GM23338 (cell line): ENCODE data around the gene RPLP1. TPM values are rescaled to one million over a fixed set of nuclear protein-coding genes. Genes with fewer than 3 reads are reported as not detected.

Experiments
- ATAC-seq: fragments of 200-7000 bp; cut with Tn5 transposase; 3 replicates; pipeline ENCODE4 v1.9.1; 2020
- DNase-seq: peaks from one replicate; pipeline ENCODE4 v3.0.0-alpha.2; 2015; ENCODE audit warnings: low spot score
- H2AFZ ChIP-seq: fragments of 200-600 bp; sonication (generic); 2 replicates; pipeline ENCODE4 v1.8.0; 2016; ENCODE audit warnings: antibody characterized with exemption, mild to moderate bottlenecking, moderate library complexity
- H3F3A ChIP-seq: fragments of 200-600 bp; sonication (generic); replicated peaks from 2 replicates; pipeline ENCODE4 v1.8.0; 2017; ENCODE audit warnings: antibody characterized with exemption, mixed run types, low read depth
- H3K27ac ChIP-seq: fragments of 200-600 bp; sonication (generic); 2 replicates; pipeline ENCODE4 v1.6.1; 2016; ENCODE audit warnings: low read depth
- H3K27me3 ChIP-seq: fragments of 200-600 bp; sonication (generic); 2 replicates; pipeline ENCODE4 v1.8.0; 2016; ENCODE audit warnings: mild to moderate bottlenecking, mixed run types, moderate library complexity; ENCODE audit not compliant: insufficient read depth
- H3K36me3 ChIP-seq: fragments of 200-600 bp; sonication (generic); 2 replicates; pipeline ENCODE4 v1.8.0; 2016; ENCODE audit warnings: mild to moderate bottlenecking; ENCODE audit not compliant: insufficient read depth
- H3K4me1 ChIP-seq: fragments of 200-600 bp; sonication (generic); 2 replicates; pipeline ENCODE4 v1.8.0; 2016; ENCODE audit warnings: mild to moderate bottlenecking, moderate library complexity; ENCODE audit not compliant: insufficient read depth
- H3K4me2 ChIP-seq: fragments of 200-600 bp; sonication (generic); 2 replicates; pipeline ENCODE4 v1.7.1; 2017; ENCODE audit warnings: mixed run types
- H3K4me3 ChIP-seq: fragments of 200-600 bp; sonication (generic); 2 replicates; pipeline ENCODE4 v1.6.1; 2016; ENCODE audit warnings: mixed run types
- H3K79me2 ChIP-seq: fragments of 200-600 bp; sonication (generic); replicated peaks from 2 replicates; pipeline ENCODE4 v1.8.0; 2017; ENCODE audit warnings: mild to moderate bottlenecking; ENCODE audit not compliant: insufficient read depth
- H3K9me2 ChIP-seq: fragments of 200-600 bp; sonication (generic); 2 replicates; pipeline ENCODE4 v1.8.0; 2017; ENCODE audit not compliant: insufficient read depth
- H4K20me1 ChIP-seq: fragments of 200-600 bp; sonication (generic); replicated peaks from 2 replicates; pipeline ENCODE4 v1.8.0; 2017; ENCODE audit warnings: mild to moderate bottlenecking; ENCODE audit not compliant: insufficient read depth
- H3K27ac Mint-ChIP-seq: 2 replicates; pipeline ENCODE4 v1.8.0; 2020; ENCODE audit warnings: inconsistent platforms, mild to moderate bottlenecking, moderate library complexity, mixed read lengths
- H3K27me3 Mint-ChIP-seq: 3 replicates; pipeline ENCODE4 v1.8.0; 2022; ENCODE audit warnings: low read depth, mild to moderate bottlenecking, moderate library complexity, mixed read lengths, inconsistent platforms; ENCODE audit not compliant: insufficient read depth, poor library complexity
- H3K36me3 Mint-ChIP-seq: 3 replicates; pipeline ENCODE4 v1.8.0; 2021; ENCODE audit warnings: low read depth, mild to moderate bottlenecking, inconsistent platforms, moderate library complexity, mixed read lengths
- H3K4me1 Mint-ChIP-seq: 3 replicates; pipeline ENCODE4 v1.8.0; 2020; ENCODE audit warnings: mild to moderate bottlenecking, inconsistent platforms, mixed read lengths
- H3K4me3 Mint-ChIP-seq: 3 replicates; pipeline ENCODE4 v1.8.0; 2021; ENCODE audit warnings: moderate library complexity, mild to moderate bottlenecking, inconsistent platforms, mixed read lengths
- H3K9me3 Mint-ChIP-seq: 3 replicates; pipeline ENCODE4 v1.8.0; 2020; ENCODE audit warnings: moderate library complexity, mild to moderate bottlenecking, inconsistent platforms, mixed read lengths
- CREB1 ChIP-seq: fragments of 250-450 bp; sonication (Bioruptor Pico); IDR thresholded peaks from 2 replicates; pipeline ENCODE4 v1.5.0; 2020; ENCODE audit warnings: low read depth, mild to moderate bottlenecking, moderate library complexity
- CTCF ChIP-seq, 2 experiments: fragments of 200-600 bp in 1 of 2; sonication (generic) in 1 of 2; conservative IDR thresholded peaks; 2 replicates each; pipeline versions ENCODE4 v1.5.1 to v1.6.1; 2016 to 2017; ENCODE audit warnings: antibody characterized with exemption in 2 of 2, low read depth in 2 of 2, mild to moderate bottlenecking in 2 of 2, moderate library complexity in 1 of 2
- ETS1 ChIP-seq: IDR thresholded peaks from 2 replicates; pipeline ENCODE4 v1.6.1; 2016; ENCODE audit warnings: antibody characterized with exemption
- EZH2 ChIP-seq: fragments of 200-600 bp; sonication (generic); IDR thresholded peaks from one replicate; pipeline ENCODE4 v1.8.0; 2017; ENCODE audit warnings: antibody characterized with exemption, mild to moderate bottlenecking, low read depth; ENCODE audit not compliant: unreplicated experiment
- EZH2phosphoT487 ChIP-seq: fragments of 200-600 bp; sonication (generic); IDR thresholded peaks from one replicate; pipeline ENCODE4 v1.8.1; 2018; ENCODE audit warnings: antibody characterized with exemption; ENCODE audit not compliant: unreplicated experiment
- JUNB ChIP-seq: IDR thresholded peaks from one replicate; pipeline ENCODE4 v1.6.1; 2016; ENCODE audit warnings: antibody characterized with exemption; ENCODE audit not compliant: unreplicated experiment
- NANOG ChIP-seq: IDR thresholded peaks from 2 replicates; pipeline ENCODE4 v1.6.1; 2016; ENCODE audit warnings: antibody characterized with exemption, borderline replicate concordance
- POLR2AphosphoS5 ChIP-seq: IDR thresholded peaks from 2 replicates; pipeline ENCODE4 v1.6.1; 2016; ENCODE audit warnings: antibody characterized with exemption, low read depth
- STAT1 ChIP-seq: IDR thresholded peaks from one replicate; pipeline ENCODE4 v1.6.1; 2016; ENCODE audit warnings: antibody characterized with exemption; ENCODE audit not compliant: unreplicated experiment
- ZNF114 ChIP-seq: fragments of 250-450 bp; sonication (Bioruptor Pico); IDR thresholded peaks from 2 replicates; pipeline ENCODE4 v1.5.0; 2020; ENCODE audit warnings: mild to moderate bottlenecking, moderate library complexity
- ZNF331 ChIP-seq: fragments of 250-450 bp; sonication (Bioruptor Pico); IDR thresholded peaks from 2 replicates; pipeline ENCODE4 v1.5.0; 2020; ENCODE audit warnings: low read depth, mild to moderate bottlenecking, moderate library complexity
- polyA plus RNA-seq: library from polyadenylated mRNA; unstranded; fragments of >200 nt; fragmentation: Nextera tagmentation; extraction: Ambion mirVana; gene quantifications from 2 replicates; pipeline ENCODE4 v1.2.1, GENCODE V29; 2016
- total RNA-seq: library from RNA; depleted of rRNA; stranded (reverse); fragments of >200 nt; shearing (Covaris generic); gene quantifications from 2 replicates; pipeline ENCODE4 v1.2.3, GENCODE V29; 2014
- TF ChIP-seq, protein P1 (sequence below): IDR thresholded peaks from one replicate; pipeline ENCODE4 v1.6.1; 2018; ENCODE audit warnings: antibody characterized with exemption; ENCODE audit not compliant: unreplicated experiment

Gene RPLP1
- total and polyA plus RNA-seq, 2 experiments from 2014 or later, result 283 to 3,258 TPM

DNA sequence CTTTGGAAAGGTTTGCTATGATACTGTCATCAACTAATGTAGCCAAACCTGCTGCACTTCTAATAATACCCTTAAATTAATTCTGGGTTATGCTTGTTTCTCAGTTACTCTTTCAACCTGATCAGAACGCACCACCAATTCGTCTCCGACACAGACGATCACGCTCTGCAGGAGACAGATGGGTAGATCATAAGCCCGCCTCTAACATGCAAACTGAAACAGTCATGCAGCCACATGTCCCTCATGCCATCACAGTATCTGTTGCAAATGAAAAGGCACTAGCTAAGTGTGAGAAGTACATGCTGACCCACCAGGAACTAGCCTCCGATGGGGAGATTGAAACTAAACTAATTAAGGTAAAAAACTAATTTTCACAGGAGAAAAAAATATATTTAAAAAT is 7.9 kb upstream of the RPLP1 start:
- Mint-ChIP-seq H3K4me3 (no peak overlapping the region), H3K9me3 (no peaks in the 10 kb centered on the region), H3K27me3 (no peaks in the 10 kb centered on the region), H3K27ac (no peak overlapping the region), H3K4me1 (no peaks in the 10 kb centered on the region), H3K36me3 (peaks cover 87% of the 10 kb centered on the region)
- Histone ChIP-seq H3K4me3 (no peak overlapping the region), H3F3A (peaks cover 3% of the 10 kb centered on the region; the same call in 1 of the 2 replicates), H3K36me3 (peaks cover 82% of the 10 kb centered on the region), H3K27me3 (no peaks in the 10 kb centered on the region), H3K79me2 (0 out of 2 replicates have a peak, but pooled peaks cover 4% of the 10 kb centered on the region), H3K4me1 (no peaks in the 10 kb centered on the region), H2AFZ (no peak overlapping the region), H3K27ac (no peak overlapping the region), H3K4me2 (no peak overlapping the region), H3K9me2 (no peaks in the 10 kb centered on the region), H4K20me1 (peaks cover 2% of the 10 kb centered on the region)
- TF ChIP-seq EZH2phosphoT487, result no peak
- no peak for TF ChIP-seq CTCF (conservative IDR thresholded peaks at IDR 0.05; ENCODE audit: low read depth in 2 of 2)
- no peak for TF ChIP-seq STAT1
- TF ChIP-seq, protein P1, sequence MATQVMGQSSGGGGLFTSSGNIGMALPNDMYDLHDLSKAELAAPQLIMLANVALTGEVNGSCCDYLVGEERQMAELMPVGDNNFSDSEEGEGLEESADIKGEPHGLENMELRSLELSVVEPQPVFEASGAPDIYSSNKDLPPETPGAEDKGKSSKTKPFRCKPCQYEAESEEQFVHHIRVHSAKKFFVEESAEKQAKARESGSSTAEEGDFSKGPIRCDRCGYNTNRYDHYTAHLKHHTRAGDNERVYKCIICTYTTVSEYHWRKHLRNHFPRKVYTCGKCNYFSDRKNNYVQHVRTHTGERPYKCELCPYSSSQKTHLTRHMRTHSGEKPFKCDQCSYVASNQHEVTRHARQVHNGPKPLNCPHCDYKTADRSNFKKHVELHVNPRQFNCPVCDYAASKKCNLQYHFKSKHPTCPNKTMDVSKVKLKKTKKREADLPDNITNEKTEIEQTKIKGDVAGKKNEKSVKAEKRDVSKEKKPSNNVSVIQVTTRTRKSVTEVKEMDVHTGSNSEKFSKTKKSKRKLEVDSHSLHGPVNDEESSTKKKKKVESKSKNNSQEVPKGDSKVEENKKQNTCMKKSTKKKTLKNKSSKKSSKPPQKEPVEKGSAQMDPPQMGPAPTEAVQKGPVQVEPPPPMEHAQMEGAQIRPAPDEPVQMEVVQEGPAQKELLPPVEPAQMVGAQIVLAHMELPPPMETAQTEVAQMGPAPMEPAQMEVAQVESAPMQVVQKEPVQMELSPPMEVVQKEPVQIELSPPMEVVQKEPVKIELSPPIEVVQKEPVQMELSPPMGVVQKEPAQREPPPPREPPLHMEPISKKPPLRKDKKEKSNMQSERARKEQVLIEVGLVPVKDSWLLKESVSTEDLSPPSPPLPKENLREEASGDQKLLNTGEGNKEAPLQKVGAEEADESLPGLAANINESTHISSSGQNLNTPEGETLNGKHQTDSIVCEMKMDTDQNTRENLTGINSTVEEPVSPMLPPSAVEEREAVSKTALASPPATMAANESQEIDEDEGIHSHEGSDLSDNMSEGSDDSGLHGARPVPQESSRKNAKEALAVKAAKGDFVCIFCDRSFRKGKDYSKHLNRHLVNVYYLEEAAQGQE, result no peak
- TF ChIP-seq POLR2AphosphoS5, result no peak
- no peak for TF ChIP-seq ETS1
- no peak for TF ChIP-seq NANOG
- no peak for TF ChIP-seq JUNB
- no peak for TF ChIP-seq CREB1 (CRISPR knock-in tag)
- no peak for TF ChIP-seq ZNF331 (CRISPR knock-in tag)
- TF ChIP-seq EZH2, result no peak
- TF ChIP-seq ZNF114 (CRISPR knock-in tag), result no peak
- no peak for DNase-seq
- ATAC-seq, result no peak
